Tracheal epithelial cell (primary cell): ENCODE measurements around the gene GCA. TPM values are rescaled to one million over a fixed set of nuclear protein-coding genes. Genes with fewer than 3 reads are reported as not detected.

Experiments used
- total RNA-seq: library from RNA; depleted of rRNA; stranded (reverse); fragments of >200 nt; gene quantifications from 2 replicates; pipeline ENCODE4 v1.2.1, GENCODE V29; 2014

Gene GCA, protein sequence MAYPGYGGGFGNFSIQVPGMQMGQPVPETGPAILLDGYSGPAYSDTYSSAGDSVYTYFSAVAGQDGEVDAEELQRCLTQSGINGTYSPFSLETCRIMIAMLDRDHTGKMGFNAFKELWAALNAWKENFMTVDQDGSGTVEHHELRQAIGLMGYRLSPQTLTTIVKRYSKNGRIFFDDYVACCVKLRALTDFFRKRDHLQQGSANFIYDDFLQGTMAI
- total RNA-seq: 7.7 and 25.3 TPM in 2 replicates

GRCh38 chr2:162343824-162344616 lies at the start of gene GCA:
TSS of gene GCA (plus strand) at chr2:162344132. CDS start at chr2:162344249, 117 bp downstream.

GRCh38 chr2:162318328-162319180 lies 25.4 kb upstream of the GCA start, which contains the start of gene IFIH1:
TSS of gene IFIH1 (minus strand) at chr2:162318684. CDS start at chr2:162318307, 377 bp downstream.

Other genes starting within 250 kb of the GCA start
- gene GCG, start 191.9 kb upstream of the GCA start, total RNA-seq: not detected in 2 replicates
- gene FAP, start 100.7 kb upstream of the GCA start, total RNA-seq: 0.85 and 2.7 TPM in 2 replicates
- 1.9 and 15.2 TPM in 2 replicates for gene IFIH1, start 25.4 kb upstream of the GCA start, total RNA-seq